Measurements from ENCODE around the gene C16orf96. TPM values are rescaled to one million over a fixed set of nuclear protein-coding genes. Genes with fewer than 3 reads are reported as not detected.
A peak's percentile ranks its signal among the peaks of the same experiment; 100 is the strongest.

The C16orf96 gene
- total RNA-seq, 1 experiment from 2014 or later, result 1.3 TPM

GRCh38 chr16:4537376-4538343 lies 18.5 kb upstream of the C16orf96 start:
- ATAC-seq (peak; percentile 46), DNase-seq (ENCODE audit: low spot score) (peak; percentile 54)
- peak overlapping the region; percentile 80 for H3K4me3 Mint-ChIP-seq
- TF ChIP-seq JUN (CRISPR knock-in tag; IDR thresholded peaks at IDR 0.05) (peak; percentile 51; the same call in 1 of the 2 replicates), MAX (CRISPR knock-in tag; IDR thresholded peaks at IDR 0.05) (peak; percentile 50; the same call in 1 of the 2 replicates), TP53 (CRISPR knock-in tag; IDR thresholded peaks at IDR 0.05) (no peak), USF1 (CRISPR knock-in tag; IDR thresholded peaks at IDR 0.05) (0 out of 2 replicates have a peak, but pooled peaks have one; percentile 37), GABPB1 (CRISPR knock-in tag; IDR thresholded peaks at IDR 0.05) (0 out of 2 replicates have a peak, but pooled peaks have one; percentile 20), PRDM15 (CRISPR knock-in tag; IDR thresholded peaks at IDR 0.05) (no peak), HMGXB4 (CRISPR knock-in tag; IDR thresholded peaks at IDR 0.05) (peak; percentile 86; the same call in 1 of the 2 replicates), KAT7 (CRISPR knock-in tag; IDR thresholded peaks at IDR 0.05; ENCODE audit: borderline replicate concordance) (peak; percentile 96; the same call in 1 of the 2 replicates), ARID4B (CRISPR knock-in tag; IDR thresholded peaks at IDR 0.05; ENCODE audit: borderline replicate concordance) (peak; percentile 68; the same call in 1 of the 2 replicates), E2F5 (CRISPR knock-in tag; IDR thresholded peaks at IDR 0.05) (0 out of 2 replicates have a peak, but pooled peaks have one; percentile 51), ATF1 (CRISPR knock-in tag; IDR thresholded peaks at IDR 0.05) (0 out of 2 replicates have a peak, but pooled peaks have one; percentile 22), ZBTB21 (CRISPR knock-in tag; IDR thresholded peaks at IDR 0.05; ENCODE audit: borderline replicate concordance) (no peak), ZNF219 (CRISPR knock-in tag; IDR thresholded peaks at IDR 0.05; ENCODE audit: borderline replicate concordance) (no peak), ZNF416 (CRISPR knock-in tag; IDR thresholded peaks at IDR 0.05) (no peak)
- ChIA-PET CTCF (interaction anchor here (0.8 to 4.0 kb wide), 10 partner anchors 8 to 197 kb away, joined by 4 to 23 read pairs (median 6); partner anchors contain the start of genes ANKS3, DNAAF8 and MGRN1), POLR2A (interaction anchor here (1.1 to 2.0 kb wide), 7 partner anchors 11 to 87 kb away, joined by 3 to 15 read pairs (median 5); partner anchors contain the start of gene MGRN1)
- peaks cover 14% of the 10 kb centered on the region for H3K9me3 Mint-ChIP-seq
- H3K4me1 Mint-ChIP-seq, result peaks cover 30% of the 10 kb centered on the region
- peak overlapping the region; percentile 65; the same call in 1 of the 2 replicates for H3K27ac Mint-ChIP-seq
- peaks cover 37% of the 10 kb centered on the region for H3K36me3 Mint-ChIP-seq
- H3K27me3 Mint-ChIP-seq (ENCODE audit: low read depth), result peaks cover 32% of the 10 kb centered on the region

Data from WTC11 (cell line).